GM18951 (cell line): Measurements from ENCODE around the gene DCHS1.

Experiments
- POLR2A ChIP-seq: IDR thresholded peaks from 4 replicates; pipeline ENCODE4 v1.6.1; 2011; ENCODE audit warnings: mild to moderate bottlenecking; ENCODE audit not compliant: insufficient read length, insufficient read depth; ENCODE audit errors: extremely low read depth
- in situ Hi-C: fragments of 300-500 bp; cut with MboI; formaldehyde crosslinking; loops from one replicate; pipeline ENCODE4 v1.12.0; 2022; ENCODE audit warnings: low sequenced_read_pairs, mixed read lengths, inconsistent platforms; ENCODE audit not compliant: unreplicated experiment

The DCHS1 gene

GRCh38 chr11:6584528-6584927, 71.1 kb downstream of the DCHS1 start:
- in situ Hi-C loops, result no loop called here
- no peak for TF ChIP-seq POLR2A

GRCh38 chr11:6583584-6583983, 72.0 kb downstream of the DCHS1 start:
- TF ChIP-seq POLR2A, result no peak
- in situ Hi-C loops, result no loop called here

- in situ Hi-C loops, result no loop called here
- no peak for TF ChIP-seq POLR2A
Measured at GRCh38 chr11:6579681-6580080, 75.9 kb downstream of the DCHS1 start.

GRCh38 chr11:6578134-6578533, 77.5 kb downstream of the DCHS1 start:
- TF ChIP-seq POLR2A, result no peak
- in situ Hi-C loops, result no loop called here

GRCh38 chr11:6576471-6577373, 78.9 kb downstream of the DCHS1 start:
- no peak for TF ChIP-seq POLR2A
- in situ Hi-C loops, result no loop called here

GRCh38 chr11:6574816-6575715, 80.5 kb downstream of the DCHS1 start:
- in situ Hi-C loops, result no loop called here

GRCh38 chr11:6572215-6572614, 83.4 kb downstream of the DCHS1 start:
- no peak for TF ChIP-seq POLR2A
- in situ Hi-C loops, result no loop called here

More at GRCh38 chr11:6574816-6575715, 80.5 kb downstream of the DCHS1 start:
- TF ChIP-seq POLR2A, result no peak

GRCh38 chr11:6571434-6572008, 84.1 kb downstream of the DCHS1 start:
- TF ChIP-seq POLR2A, result no peak
- in situ Hi-C loops, result no loop called here
